GOT3 (cell line): ENCODE data around the gene MAPK8IP1.

ENCODE experiments used
- DNase-seq: peaks from one replicate; lab custom pipeline; 2025; ENCODE audit warnings: mixed read lengths; lab: John Stamatoyannopoulos, UW

MAPK8IP1 gene

GRCh38 chr11:45926536-45927331 is 41.3 kb downstream of the MAPK8IP1 start:
- DNase-seq = no peak

DNA sequence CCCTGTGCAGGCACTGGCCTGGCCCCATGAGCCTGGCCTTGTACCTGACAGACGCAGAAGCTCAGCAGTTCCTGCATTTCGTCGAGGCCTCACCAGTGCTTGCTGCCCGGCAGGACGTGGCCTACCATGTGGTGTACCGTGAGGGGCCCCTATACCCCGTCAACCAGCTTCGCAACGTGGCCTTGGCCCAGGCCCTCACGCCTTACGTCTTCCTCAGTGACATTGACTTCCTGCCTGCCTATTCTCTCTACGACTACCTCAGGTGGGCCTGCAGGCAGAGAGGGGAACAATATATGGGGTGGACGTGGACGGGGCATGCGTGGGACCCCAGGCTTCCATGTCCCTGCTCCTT is 41.9 kb downstream of the MAPK8IP1 start:
- no peak for DNase-seq

- DNase-seq = no peak
Measured at GRCh38 chr11:45927684-45928413, 42.4 kb downstream of the MAPK8IP1 start.

DNA sequence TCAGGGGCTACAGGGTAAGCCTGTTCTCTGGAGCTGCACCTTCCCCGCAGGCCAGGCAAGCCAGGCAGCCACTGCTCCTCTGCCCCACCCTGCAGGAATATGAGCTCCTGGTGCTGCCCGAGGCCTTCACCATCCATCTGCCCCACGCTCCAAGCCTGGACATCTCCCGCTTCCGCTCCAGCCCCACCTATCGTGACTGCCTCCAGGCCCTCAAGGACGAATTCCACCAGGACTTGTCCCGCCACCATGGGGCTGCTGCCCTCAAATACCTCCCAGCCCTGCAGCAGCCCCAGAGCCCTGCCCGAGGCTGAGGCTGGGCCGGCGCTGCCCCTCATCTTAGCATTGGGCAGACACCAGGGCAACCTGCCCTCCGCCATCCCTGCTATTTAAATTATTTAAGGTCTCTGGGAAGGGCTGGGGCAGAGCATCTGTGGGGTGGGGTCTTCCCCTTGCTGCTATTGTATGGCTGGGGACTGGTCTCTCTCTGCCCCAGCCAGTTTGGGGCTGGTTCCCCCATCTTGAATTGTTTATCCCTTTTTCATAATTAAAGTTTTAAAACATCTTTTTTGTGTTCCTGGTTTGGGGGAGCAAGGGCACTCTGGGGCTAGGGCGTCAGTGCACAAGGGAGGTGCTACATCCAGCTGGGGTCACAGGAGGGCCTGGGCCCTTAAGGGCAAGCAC is 43.2 kb downstream of the MAPK8IP1 start:
- DNase-seq = no peak

DNA sequence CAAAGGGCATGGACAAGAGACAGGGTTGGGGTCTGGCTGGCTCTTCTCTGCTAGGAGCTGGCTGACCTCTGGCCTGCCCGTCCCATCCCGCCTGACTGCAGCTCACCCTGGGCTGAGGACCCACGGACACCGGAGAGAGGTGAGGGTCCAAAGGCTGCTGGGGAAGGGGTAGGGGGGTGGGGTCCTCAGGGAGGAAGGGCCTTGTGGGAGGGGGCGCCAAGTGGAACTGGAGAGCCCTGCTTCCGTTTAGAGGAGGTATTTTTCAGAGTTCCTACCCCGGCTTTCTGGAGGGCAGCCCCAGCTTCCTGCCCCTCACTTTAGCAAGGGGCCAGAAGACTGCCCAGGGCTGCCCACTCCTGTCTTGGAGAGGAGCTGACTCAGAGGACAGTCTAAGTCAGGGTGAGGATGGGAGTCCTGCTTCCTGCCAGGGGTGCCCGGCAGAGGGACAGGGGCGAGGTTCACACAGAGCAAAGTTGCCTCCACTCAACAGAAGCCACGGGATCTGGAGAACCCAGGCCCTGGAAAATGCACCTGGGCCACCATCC is 44.1 kb downstream of the MAPK8IP1 start:
- DNase-seq = no peak

DNA sequence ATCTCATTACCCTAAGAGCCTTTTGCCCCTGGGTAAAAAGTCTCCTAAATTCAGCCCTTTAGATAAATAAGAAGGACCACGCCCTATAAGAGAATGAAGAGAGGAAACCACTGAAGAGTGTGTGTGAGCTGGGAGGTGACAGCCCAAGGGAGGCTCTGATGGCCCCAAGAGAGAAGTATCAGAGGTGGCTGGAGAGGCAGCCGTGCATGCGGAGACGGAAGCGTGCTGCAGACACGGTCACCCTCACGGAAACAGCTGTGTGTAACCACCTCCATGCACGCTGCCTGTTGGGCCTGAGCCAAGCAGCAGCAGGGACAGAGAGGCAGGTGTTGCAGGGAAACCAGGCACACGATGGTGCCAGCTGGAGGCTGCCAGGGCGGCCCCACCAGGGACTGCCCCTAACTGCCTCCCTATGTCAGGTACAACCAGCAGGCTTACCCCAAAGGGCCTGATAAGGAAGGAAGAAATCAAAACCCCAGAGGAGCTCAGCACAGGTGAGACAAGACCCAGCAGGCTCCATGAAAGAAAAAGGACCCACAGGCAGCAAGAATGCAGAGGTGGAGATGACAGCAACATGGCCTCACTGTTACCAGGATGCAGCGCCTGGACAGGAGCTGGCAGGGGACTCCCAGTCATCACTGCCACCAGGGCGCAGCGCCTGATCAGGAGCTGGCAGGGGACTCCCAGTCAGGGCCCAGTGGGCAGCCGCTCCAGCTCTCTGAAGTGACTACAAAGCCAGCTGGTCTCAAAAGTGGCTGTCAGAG is 44.8 kb downstream of the MAPK8IP1 start:
- DNase-seq = no peak

GRCh38 chr11:45930951-45931570 is 45.6 kb downstream of the MAPK8IP1 start:
- DNase-seq = no peak

DNA sequence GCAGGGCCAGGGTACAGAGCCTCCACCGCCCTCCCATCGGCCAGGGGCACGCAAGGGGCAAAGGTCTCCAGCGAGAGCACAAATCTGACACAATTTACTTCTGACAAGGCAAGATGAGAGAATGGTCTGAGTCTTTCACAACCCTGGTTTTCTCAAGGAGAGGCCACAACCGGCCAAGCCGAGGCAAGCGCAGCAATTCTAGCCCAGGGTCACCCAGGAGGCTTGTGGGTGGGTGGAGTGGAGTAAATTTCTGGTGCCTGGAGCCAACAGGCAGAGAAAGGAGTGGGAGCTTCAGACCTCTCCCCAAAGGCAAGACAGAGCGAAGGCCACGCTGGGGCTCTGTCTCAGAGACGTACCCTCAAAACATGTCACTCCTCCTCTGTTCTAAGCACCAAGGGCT is 46.3 kb downstream of the MAPK8IP1 start:
- no peak for DNase-seq

DNA sequence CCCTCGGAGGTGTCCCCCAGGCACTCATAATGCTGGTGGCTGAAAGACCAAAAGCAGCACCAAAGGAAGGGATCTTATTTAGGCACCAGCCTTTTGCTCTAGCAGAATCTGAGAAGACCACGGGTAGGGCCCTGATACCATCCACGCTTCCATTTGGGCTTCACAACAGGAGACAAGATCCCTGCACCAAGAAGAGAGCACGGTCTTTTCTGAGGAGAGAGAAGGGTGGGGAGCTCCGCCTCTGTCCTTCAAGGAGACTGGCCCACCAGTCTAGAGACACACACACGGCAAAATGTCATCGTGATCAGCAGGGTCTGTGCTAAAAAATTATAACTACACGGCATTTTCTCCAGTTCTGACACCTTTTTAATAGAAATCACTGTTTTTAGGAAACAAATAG is 46.8 kb downstream of the MAPK8IP1 start:
- DNase-seq = no peak

DNA sequence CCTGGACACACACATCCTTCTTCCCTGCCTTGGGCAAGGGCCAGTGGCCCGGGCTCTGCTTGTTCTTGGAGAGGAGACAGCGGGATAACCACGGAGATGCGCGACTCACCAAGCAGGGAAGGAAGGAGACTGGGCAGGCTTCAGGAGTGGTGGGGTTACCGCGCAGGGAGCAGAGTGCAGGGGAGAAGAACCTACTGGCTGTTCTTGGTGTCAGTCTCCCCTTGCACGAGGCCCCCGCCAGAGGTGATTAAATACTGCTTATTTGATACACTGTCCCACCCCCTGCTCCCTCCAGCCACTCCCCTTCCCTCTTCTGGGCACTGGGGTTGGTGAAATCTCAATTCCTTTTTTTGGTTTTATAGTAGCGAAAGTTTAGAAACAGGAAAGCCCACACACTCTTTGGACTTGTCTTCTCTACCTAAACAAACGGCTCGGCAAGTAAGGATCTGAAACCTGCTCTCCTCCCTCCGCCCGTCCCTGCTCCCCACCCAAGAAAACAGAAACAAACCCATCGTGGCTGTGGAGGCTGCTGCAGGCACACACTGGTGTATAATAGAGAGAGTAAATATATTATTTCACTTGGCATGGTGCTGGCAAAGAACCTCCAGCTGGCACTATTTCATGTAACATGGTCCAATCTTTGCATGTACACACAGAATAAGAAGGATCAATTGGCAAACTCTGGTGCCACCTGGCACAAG is 47.8 kb downstream of the MAPK8IP1 start:
- DNase-seq = no peak

- DNase-seq = no peak
Measured at GRCh38 chr11:45933846-45934579, 48.6 kb downstream of the MAPK8IP1 start.

DNA sequence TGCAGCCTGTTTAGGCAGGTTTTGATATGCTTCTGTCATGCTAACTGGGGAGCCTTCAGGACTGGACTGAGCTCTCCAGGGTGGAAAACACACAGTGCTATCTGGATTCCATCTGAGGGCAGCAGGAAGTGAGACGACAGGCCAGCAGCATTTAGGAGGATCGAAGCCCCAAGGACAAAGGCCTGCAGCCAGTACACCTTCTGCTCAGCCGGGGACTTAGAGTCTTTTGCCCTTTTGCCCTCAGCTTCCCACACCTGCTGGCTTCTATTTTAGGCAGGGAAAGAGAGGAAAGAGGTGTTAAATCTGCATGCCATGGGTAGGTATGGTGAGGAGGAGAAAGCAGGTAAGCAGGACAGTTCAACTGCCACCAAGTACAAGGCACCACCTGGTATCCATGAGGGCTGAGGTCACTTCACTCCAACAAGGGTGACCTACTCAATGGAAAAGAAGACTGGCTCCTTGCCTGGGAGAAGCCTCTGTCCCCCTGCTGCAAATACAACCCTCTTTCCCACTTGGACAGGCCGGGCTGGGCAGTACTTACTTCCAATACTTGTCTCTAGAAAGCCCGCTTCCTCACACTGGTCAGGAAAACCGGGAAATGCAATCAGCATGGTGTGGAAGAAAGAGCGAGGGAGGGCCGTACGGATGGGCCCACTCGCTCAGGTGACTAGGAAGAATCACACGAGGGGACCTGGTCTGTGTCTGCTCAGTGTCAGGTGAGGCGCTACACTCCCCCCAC is 49.3 kb downstream of the MAPK8IP1 start:
- no peak for DNase-seq

GRCh38 chr11:45935349-45936064 is 50.1 kb downstream of the MAPK8IP1 start:
- no peak for DNase-seq

DNA sequence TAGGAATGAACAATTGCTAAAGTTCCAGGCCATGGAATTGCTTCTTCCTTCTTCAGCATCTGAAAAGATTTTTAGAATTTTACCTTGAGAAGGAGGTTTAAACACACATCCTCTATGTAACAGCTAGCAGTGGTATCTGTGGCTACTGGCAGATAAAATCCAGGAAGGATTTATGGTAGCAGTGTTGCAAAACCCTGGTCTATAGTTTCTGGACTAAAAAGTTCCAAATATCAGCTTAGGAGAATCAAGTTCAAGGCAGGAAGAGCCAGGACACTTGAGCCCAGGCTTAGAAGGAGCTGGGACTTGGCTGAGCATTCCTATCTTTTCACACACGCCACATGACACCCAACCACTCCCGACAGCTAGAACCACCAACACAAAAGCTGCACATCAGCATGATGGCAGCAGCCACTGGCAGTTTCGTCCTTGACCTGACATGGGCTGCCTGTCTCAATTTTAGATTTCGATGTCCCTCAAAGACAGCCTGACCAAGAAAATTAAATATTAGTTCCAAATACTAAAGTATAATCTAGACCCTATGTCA is 51.1 kb downstream of the MAPK8IP1 start:
- no peak for DNase-seq

DNA sequence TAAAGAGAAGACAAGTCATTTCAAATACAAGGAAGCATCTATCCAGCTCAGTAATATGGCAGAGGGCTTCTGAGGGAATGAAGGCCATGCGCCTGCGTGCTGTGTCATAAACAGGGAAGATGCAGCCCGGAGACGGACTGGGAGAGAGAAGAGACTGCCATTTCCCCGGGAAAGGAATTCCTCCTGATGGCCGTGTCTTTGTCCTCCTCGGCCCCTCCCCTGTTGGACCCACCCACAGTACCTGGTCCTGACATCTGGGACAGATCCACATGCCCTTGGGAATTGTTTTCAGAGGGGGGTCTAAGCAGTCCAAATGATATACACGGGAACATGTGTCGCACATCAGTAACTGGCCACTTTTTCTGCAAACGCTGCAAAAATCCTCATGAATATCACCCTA is 52.5 kb downstream of the MAPK8IP1 start:
- DNase-seq = no peak

DNA sequence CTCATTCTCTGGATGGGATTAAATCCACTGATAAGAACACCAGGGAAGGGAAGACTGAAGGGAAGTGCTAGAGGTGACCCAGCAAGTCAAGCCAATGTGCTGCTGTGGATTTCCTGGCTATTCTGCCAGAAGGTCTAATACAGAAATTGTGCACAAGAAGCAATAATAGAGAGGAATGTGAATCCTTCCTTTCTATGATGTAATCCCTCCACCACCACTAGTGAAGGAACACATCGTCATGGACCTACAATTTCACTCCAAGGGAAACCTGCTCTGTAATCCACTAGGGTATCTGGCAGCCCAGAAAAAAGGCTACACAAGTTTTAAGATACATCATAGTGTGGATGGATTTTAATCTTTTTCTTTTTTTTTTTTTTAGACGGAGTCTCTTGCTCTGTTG is 54.4 kb downstream of the MAPK8IP1 start:
- no peak for DNase-seq

DNA sequence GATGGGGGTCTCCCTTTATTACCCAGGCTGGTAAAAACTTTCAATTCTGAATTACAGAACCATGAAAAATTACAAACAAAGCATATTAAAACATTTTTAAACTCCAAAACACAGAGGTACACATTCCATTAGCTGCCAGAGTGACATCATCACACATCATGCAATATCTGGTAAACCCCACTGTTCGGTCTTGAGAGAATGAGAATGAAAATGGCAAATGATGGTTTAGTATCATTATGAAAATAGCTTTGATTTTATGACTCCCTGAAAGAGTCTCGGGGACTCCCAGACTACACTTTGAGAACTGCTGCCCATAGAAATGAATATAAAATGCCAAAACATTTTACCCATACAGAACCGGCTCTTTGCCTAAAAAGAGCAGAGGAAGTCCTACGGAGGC is 55.8 kb downstream of the MAPK8IP1 start:
- no peak for DNase-seq

- no peak for DNase-seq
Measured at GRCh38 chr11:45942381-45942780, 56.9 kb downstream of the MAPK8IP1 start.
